IMR-90 (cell line): Measurements from ENCODE around the gene POMT1. TPM values are rescaled to one million over a fixed set of nuclear protein-coding genes. Genes with fewer than 3 reads are reported as not detected.
A peak's percentile ranks its signal among the peaks of the same experiment; 100 is the strongest.

ENCODE experiments used
- ATAC-seq: fragments of 200-7000 bp; cut with Tn5 transposase; 2 replicates; pipeline ENCODE4 v1.9.1; 2020; ENCODE audit warnings: low read depth, mild to moderate bottlenecking, moderate library complexity
- BruUV-seq: library from RNA; stranded (reverse); fragments of 400-500 nt; replicated peaks from 2 replicates; lab custom pipeline; 2021; lab: Mats Ljungman, UMichigan
- CTCF ChIA-PET: fragments of 300-600 bp; formaldehyde crosslinking; extraction: SDS; loops from one replicate; lab custom pipeline; 2021; ENCODE audit warnings: antibody characterized with exemption; lab: Yijun Ruan, JAX
- POLR2A ChIA-PET: fragments of 300-600 bp; sonication (Branson Sonifier 250); formaldehyde crosslinking; loops from one replicate; lab custom pipeline; 2022; ENCODE audit warnings: antibody characterized with exemption; ENCODE audit not compliant: unreplicated experiment; lab: Charles Lee
- DNase-seq: peaks from one replicate; pipeline ENCODE4 v3.0.0; 2013
- H2AFZ ChIP-seq: replicated peaks from 2 replicates; pipeline ENCODE3; 2013; ENCODE audit warnings: low read length, mild to moderate bottlenecking; ENCODE audit not compliant: poor library complexity
- H2AK5ac ChIP-seq: 2 replicates; pipeline ENCODE4 v1.6.1; 2013; ENCODE audit warnings: low read depth, low read length, inconsistent platforms
- H2AK9ac ChIP-seq: replicated peaks from 2 replicates; pipeline ENCODE3; 2013; ENCODE audit warnings: mild to moderate bottlenecking, low read depth, low read length, moderate library complexity; ENCODE audit not compliant: poor library complexity
- H2BK120ac ChIP-seq: 2 replicates; pipeline ENCODE4 v1.6.1; 2013; ENCODE audit warnings: low read depth, low read length, inconsistent platforms
- H2BK15ac ChIP-seq: 3 replicates; pipeline ENCODE4 v1.6.1; 2013; ENCODE audit warnings: low read depth, low read length, inconsistent platforms
- H2BK20ac ChIP-seq: 2 replicates; pipeline ENCODE4 v1.6.1; 2013; ENCODE audit warnings: low read depth, mild to moderate bottlenecking, inconsistent platforms, low read length, moderate library complexity
- H2BK5ac ChIP-seq: 2 replicates; pipeline ENCODE4 v1.6.1; 2013; ENCODE audit warnings: mild to moderate bottlenecking, low read depth, low read length, inconsistent platforms; ENCODE audit not compliant: poor library complexity, severe bottlenecking
- H3K14ac ChIP-seq: replicated peaks from 2 replicates; pipeline ENCODE4 v1.6.1; 2013; ENCODE audit warnings: low read depth, low read length, inconsistent platforms
- H3K18ac ChIP-seq: 2 replicates; pipeline ENCODE4 v1.6.1; 2013; ENCODE audit warnings: low read depth, low read length, control low read depth
- H3K23ac ChIP-seq: 2 replicates; pipeline ENCODE4 v1.6.1; 2013; ENCODE audit warnings: low read depth, low read length, inconsistent platforms
- H3K27ac ChIP-seq: 2 replicates; pipeline ENCODE4 v1.5.1; 2013; ENCODE audit warnings: mild to moderate bottlenecking, control low read depth, low read length; ENCODE audit not compliant: insufficient read depth
- H3K27me3 ChIP-seq: 2 replicates; pipeline ENCODE4 v1.6.1; 2013; ENCODE audit warnings: low read length; ENCODE audit not compliant: control insufficient read depth, insufficient read depth
- H3K36me3 ChIP-seq: 2 replicates; pipeline ENCODE4 v1.6.1; 2013; ENCODE audit warnings: low read length, mixed read lengths; ENCODE audit not compliant: control insufficient read depth, insufficient read depth
- H3K4ac ChIP-seq: 2 replicates; pipeline ENCODE4 v1.6.1; 2013; ENCODE audit warnings: low read depth, low read length, inconsistent platforms
- H3K4me1 ChIP-seq: 2 replicates; pipeline ENCODE4 v1.6.1; 2013; ENCODE audit warnings: low read length, mixed read lengths; ENCODE audit not compliant: control insufficient read depth, insufficient read depth
- H3K4me2 ChIP-seq: 2 replicates; pipeline ENCODE4 v1.6.1; 2013; ENCODE audit warnings: low read depth, mild to moderate bottlenecking, control low read depth, low read length, moderate library complexity
- H3K4me3 ChIP-seq: 2 replicates; pipeline ENCODE4 v1.5.1; 2013; ENCODE audit warnings: low read depth, mild to moderate bottlenecking, control low read depth, low read length, moderate library complexity; ENCODE audit not compliant: insufficient read depth
- H3K56ac ChIP-seq: 2 replicates; pipeline ENCODE4 v1.6.1; 2013; ENCODE audit warnings: low read length, inconsistent platforms; ENCODE audit not compliant: insufficient read depth; ENCODE audit errors: extremely low read depth
- H3K79me1 ChIP-seq, 2 experiments: 2 replicates each; pipeline ENCODE4 v1.6.1; 2013; ENCODE audit warnings: low read length in 2 of 2, inconsistent platforms in 1 of 2, low read depth in 1 of 2
- H3K9ac ChIP-seq: 2 replicates; pipeline ENCODE4 v1.6.1; 2013; ENCODE audit warnings: low read depth, low read length, control low read depth
- H3K9me1 ChIP-seq: 2 replicates; pipeline ENCODE4 v1.6.1; 2013; ENCODE audit warnings: low read length, inconsistent platforms; ENCODE audit not compliant: insufficient read depth
- H3K9me3 ChIP-seq: 2 replicates; pipeline ENCODE4 v1.6.1; 2013; ENCODE audit warnings: low read length; ENCODE audit not compliant: control insufficient read depth, insufficient read depth
- H4K20me1 ChIP-seq: 2 replicates; pipeline ENCODE4 v1.6.1; 2013; ENCODE audit warnings: low read length, inconsistent platforms; ENCODE audit not compliant: insufficient read depth
- H4K5ac ChIP-seq: 2 replicates; pipeline ENCODE4 v1.6.1; 2013; ENCODE audit warnings: mild to moderate bottlenecking, low read depth, low read length, control low read depth
- H4K8ac ChIP-seq, 2 experiments: 2 replicates each; pipeline ENCODE4 v1.6.1; 2013; ENCODE audit warnings: low read depth in 2 of 2, low read length in 2 of 2, control low read depth in 1 of 2, inconsistent platforms in 1 of 2
- H4K91ac ChIP-seq: 2 replicates; pipeline ENCODE4 v1.6.1; 2013; ENCODE audit warnings: low read depth, low read length, inconsistent platforms; ENCODE audit not compliant: insufficient read depth
- CEBPB ChIP-seq: IDR thresholded peaks from 2 replicates; pipeline ENCODE4 v1.6.1; 2012; ENCODE audit warnings: low read depth, low read length, improper control_type of control experiment
- CHD1 ChIP-seq: IDR thresholded peaks from 2 replicates; pipeline ENCODE4 v1.6.1; 2012; ENCODE audit warnings: low read depth, low read length, improper control_type of control experiment
- POLR2A ChIP-seq: IDR thresholded peaks from 2 replicates; pipeline ENCODE4 v1.6.1; 2012; ENCODE audit warnings: mild to moderate bottlenecking, low read depth, low read length
- RAD21 ChIP-seq: IDR thresholded peaks from 2 replicates; pipeline ENCODE4 v1.6.1; 2012; ENCODE audit warnings: low read length, improper control_type of control experiment
- RFX5 ChIP-seq: IDR thresholded peaks from 2 replicates; pipeline ENCODE4 v1.8.0; 2012; ENCODE audit warnings: low read depth, mild to moderate bottlenecking, low read length, moderate library complexity
- WGBS, 2 experiments: methylation state at CpG; one replicate each; pipeline versions ENCODE4 v1.1.5 to v1.1.7; 2013; ENCODE audit warnings: missing lambda C conversion rate in 2 of 2; ENCODE audit not compliant: insufficient read length in 1 of 2; ENCODE audit errors: extremely low coverage in 2 of 2; 5-methylcytosine and 5-hydroxymethylcytosine counted together
- dilution Hi-C: fragments of 300-500 bp; cut with HindIII; formaldehyde crosslinking; loops from one replicate; pipeline ENCODE4 v1.14.3; 2018; ENCODE audit warnings: low sequenced_read_pairs; ENCODE audit not compliant: unreplicated experiment
- in situ Hi-C: fragments of 300-500 bp; cut with MboI; formaldehyde crosslinking; loops from 3 replicates; pipeline ENCODE4 v1.14.3; 2019; ENCODE audit warnings: low sequenced_read_pairs, inconsistent platforms, mixed read lengths
- intact Hi-C: fragments of 100-400 bp; cut with micrococcal nuclease; formaldehyde crosslinking; loops from 2 replicates; pipeline ENCODE4 v1.10.0; 2022
- polyA plus RNA-seq, 3 experiments: library from polyadenylated mRNA; depleted of rRNA; stranded (reverse); fragments of >200 nt; gene quantifications; 2 replicates each; pipeline ENCODE4 v1.2.3, GENCODE V29; 2012; ENCODE audit warnings: low replicate concordance in 1 of 3
- total RNA-seq: library from RNA; depleted of rRNA; stranded (reverse); fragments of >200 nt; gene quantifications from 2 replicates; pipeline ENCODE4 v1.2.3, GENCODE V29; 2012

Gene POMT1
- total and polyA plus RNA-seq, 2 of the 4 experiments (the other 2 are of a cell fraction) = 24.2 to 36.5 TPM

DNA sequence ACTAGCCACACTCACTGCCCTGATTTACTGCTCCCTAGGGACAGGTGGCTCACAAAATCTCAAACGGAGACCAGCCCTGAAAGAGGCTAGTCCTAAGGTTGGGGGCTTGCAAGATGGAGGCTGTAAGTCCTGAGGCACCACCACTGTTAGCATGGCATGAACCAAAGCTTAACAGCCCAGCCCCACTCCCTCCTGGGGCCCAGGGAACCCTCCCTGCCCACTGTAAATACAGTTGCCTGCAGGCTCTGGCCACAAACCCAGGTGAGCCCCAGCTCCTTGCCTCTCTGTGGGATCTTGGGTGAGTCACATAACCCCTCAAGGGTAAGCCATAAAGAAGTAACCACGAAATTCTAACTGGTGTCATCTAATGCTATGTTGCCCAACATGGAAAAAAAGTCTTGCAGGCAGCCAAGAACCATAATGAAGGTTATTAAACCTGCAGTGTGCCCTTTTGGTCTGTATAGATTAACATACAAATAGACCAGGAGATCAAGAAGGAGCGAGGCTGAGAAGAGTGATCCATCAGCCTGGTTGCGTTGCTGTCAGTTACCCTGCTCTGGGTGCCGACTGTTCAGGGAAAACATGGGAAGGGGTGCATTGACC lies 1.7 kb upstream of the POMT1 start:
- peaks cover 7% of the 10 kb centered on the region; the same call in 1 of the 2 replicates for H3K4me1 ChIP-seq
- dilution Hi-C loops = no loop called here
- no peaks in the 10 kb centered on the region for H3K9me3 ChIP-seq
- H2BK15ac ChIP-seq = no peak overlapping the region
- no TSS peak for BruUV-seq
- H3K9ac ChIP-seq = no peak overlapping the region
- H3K9me1 ChIP-seq = peaks cover 7% of the 10 kb centered on the region; the same call in 1 of the 2 replicates
- H2BK120ac ChIP-seq = no peak overlapping the region
- no peak overlapping the region for H2AFZ ChIP-seq
- H3K36me3 ChIP-seq = peaks cover 38% of the 10 kb centered on the region
- no peak overlapping the region for H3K18ac ChIP-seq
- no peak overlapping the region for H2AK5ac ChIP-seq
- ChIA-PET POLR2A (no interaction called here), CTCF (no interaction called here)
- ATAC-seq = no peak
- no peak overlapping the region for H4K8ac ChIP-seq
- intact Hi-C loops = loop anchor here (5.0 kb wide), 1 partner anchor 246 kb away; no protein-coding TSS in a partner anchor
- peaks cover 25% of the 10 kb centered on the region for H4K20me1 ChIP-seq
- H4K5ac ChIP-seq = no peak overlapping the region
- H3K23ac ChIP-seq = no peak overlapping the region
- no peak overlapping the region for H2BK20ac ChIP-seq
- no peak overlapping the region for H4K91ac ChIP-seq
- H3K4ac ChIP-seq = no peak overlapping the region
- no peak overlapping the region for H3K14ac ChIP-seq
- peaks cover 14 to 47% of the 10 kb centered on the region in 2 experiments for H3K79me1 ChIP-seq
- DNase-seq = peak; percentile 81
- no peak overlapping the region for H3K4me3 ChIP-seq
- H2BK5ac ChIP-seq = no peak overlapping the region
- no CpG with 5 or more reads among the region's 5 CpGs for WGBS, 2 experiments
- no peak overlapping the region for H3K4me2 ChIP-seq
- in situ Hi-C loops = loop anchor here (10.0 kb wide), 1 partner anchor 244 kb away; the partner anchor contains the start of gene RAPGEF1
- no peak overlapping the region for H2AK9ac ChIP-seq
- TF ChIP-seq CHD1 = no peak
- no peak for TF ChIP-seq POLR2A
- TF ChIP-seq RFX5 = peak; percentile 45; the same call in 1 of the 2 replicates
- TF ChIP-seq RAD21 = no peak
- peak; percentile 83 for TF ChIP-seq CEBPB
- no peak overlapping the region for H3K56ac ChIP-seq
- no peaks in the 10 kb centered on the region for H3K27me3 ChIP-seq
- H3K27ac ChIP-seq = no peak overlapping the region
